GM12864 (cell line): ENCODE data around the gene PCARE.

Source experiments
- DNase-seq: peaks from one replicate; pipeline ENCODE4 v3.0.0-alpha.2; 2011; ENCODE audit warnings: low read depth
- H3K4me3 ChIP-seq: 2 replicates; pipeline ENCODE4 v1.5.1; 2011; ENCODE audit warnings: mild to moderate bottlenecking, low read depth, low read length, control low read depth
- CTCF ChIP-seq: IDR thresholded peaks from 2 replicates; pipeline ENCODE4 v1.5.1; 2011; ENCODE audit warnings: low read depth, mild to moderate bottlenecking, moderate library complexity, low read length, control low read depth, inconsistent platforms; ENCODE audit errors: missing control alignments

PCARE gene

GRCh38 chr2:29074411-29074810, at the start of gene PCARE:
PCARE (minus strand) TSS chr2:29074523; CDS start chr2:29074261, 262 bp downstream.
- TF ChIP-seq CTCF, result no peak
- DNase-seq, result no peak
- H3K4me3 ChIP-seq, result no peak within 1 kb of the TSS

- no peak for TF ChIP-seq CTCF
- H3K4me3 ChIP-seq, result no peak overlapping the region
- no peak for DNase-seq
Observed at GRCh38 chr2:29123617-29124349, 49.5 kb upstream of the PCARE start.

- no peak overlapping the region for H3K4me3 ChIP-seq
- DNase-seq, result no peak
- no peak for TF ChIP-seq CTCF
Observed at GRCh38 chr2:29120846-29121245, 46.5 kb upstream of the PCARE start.

- TF ChIP-seq CTCF, result no peak
- no peak overlapping the region for H3K4me3 ChIP-seq
- DNase-seq, result no peak
Observed at GRCh38 chr2:29119211-29119610, 44.9 kb upstream of the PCARE start.

- DNase-seq, result no peak
- no peak for TF ChIP-seq CTCF
- H3K4me3 ChIP-seq, result no peak overlapping the region
Observed at GRCh38 chr2:29117636-29118303, 43.4 kb upstream of the PCARE start.

GRCh38 chr2:29115797-29116781, 41.8 kb upstream of the PCARE start:
- peak; percentile 80 for DNase-seq
- TF ChIP-seq CTCF, result no peak

More at GRCh38 chr2:29115797-29116781, 41.8 kb upstream of the PCARE start:
- peak overlapping the region; percentile 92 for H3K4me3 ChIP-seq
